ENCODE results near the gene TEX13D. TPM values are rescaled to one million over a fixed set of nuclear protein-coding genes. Genes with fewer than 3 reads are reported as not detected.

Gene TEX13D
- total RNA-seq, 2 experiments from 2014 or later, result not detected

- peaks cover 49% of the 10 kb centered on the region for H3K4me1 Mint-ChIP-seq
- no peaks in the 10 kb centered on the region for H3K27me3 Mint-ChIP-seq
- peaks cover 38% of the 10 kb centered on the region for H3K36me3 Mint-ChIP-seq (ENCODE audit: low read depth)
- no peak overlapping the region for H3K4me3 Mint-ChIP-seq
- no peak for DNase-seq
- peak overlapping the region; percentile 28 for H3K27ac Mint-ChIP-seq
- ChIA-PET POLR2A (interaction anchor here (1.0 kb wide), 1 partner anchor 17 kb away, joined by 3 read pairs; no protein-coding TSS in a partner anchor), CTCF (interaction anchor here (1.0 to 1.4 kb wide), 3 partner anchors 10 to 139 kb away, joined by 3 to 5 read pairs (median 4); partner anchors contain the start of gene SH2D1A)
- H3K9me3 Mint-ChIP-seq, result peaks cover 2% of the 10 kb centered on the region
Measured at GRCh38 chrX:124362761-124363160, 30.3 kb downstream of the TEX13D start.

GRCh38 chrX:124369722-124370121 is 37.3 kb downstream of the TEX13D start:
- ChIA-PET CTCF (interaction anchor here (0.6 kb wide), 1 partner anchor 8 kb away, joined by 3 read pairs; no protein-coding TSS in a partner anchor), POLR2A (no interaction called here)
- Mint-ChIP-seq H3K27me3 (no peaks in the 10 kb centered on the region), H3K4me3 (no peak overlapping the region), H3K4me1 (peaks cover 41% of the 10 kb centered on the region), H3K27ac (peak overlapping the region; percentile 62), H3K36me3 (ENCODE audit: low read depth) (peaks cover 60% of the 10 kb centered on the region), H3K9me3 (no peaks in the 10 kb centered on the region)
- DNase-seq, result no peak

GRCh38 chrX:124373348-124373747 is 40.9 kb downstream of the TEX13D start:
- peaks cover 47% of the 10 kb centered on the region for H3K4me1 Mint-ChIP-seq
- no peak overlapping the region for H3K4me3 Mint-ChIP-seq
- no peak overlapping the region for H3K27ac Mint-ChIP-seq
- CTCF ChIA-PET, result interaction anchor here (0.7 to 1.1 kb wide), 2 partner anchors 36 to 85 kb away, joined by 3 read pairs; no protein-coding TSS in a partner anchor
- no peaks in the 10 kb centered on the region for H3K9me3 Mint-ChIP-seq
- H3K36me3 Mint-ChIP-seq (ENCODE audit: low read depth), result peaks cover 54% of the 10 kb centered on the region
- POLR2A ChIA-PET, result no interaction called here
- H3K27me3 Mint-ChIP-seq, result no peaks in the 10 kb centered on the region
- DNase-seq, result no peak

GRCh38 chrX:124378643-124379042 is 46.2 kb downstream of the TEX13D start:
- ChIA-PET POLR2A (no interaction called here), CTCF (no interaction called here)
- Mint-ChIP-seq H3K36me3 (ENCODE audit: low read depth) (peaks cover 45% of the 10 kb centered on the region), H3K27me3 (no peaks in the 10 kb centered on the region), H3K4me1 (peaks cover 40% of the 10 kb centered on the region), H3K27ac (no peak overlapping the region), H3K4me3 (no peak overlapping the region), H3K9me3 (no peaks in the 10 kb centered on the region)
- DNase-seq, result no peak

GRCh38 chrX:124383354-124383753 is 50.9 kb downstream of the TEX13D start:
- H3K36me3 Mint-ChIP-seq (ENCODE audit: low read depth), result peaks cover 55% of the 10 kb centered on the region
- POLR2A ChIA-PET, result interaction anchor here (0.6 kb wide), 1 partner anchor 438 kb away, joined by 3 read pairs; no protein-coding TSS in a partner anchor
- H3K9me3 Mint-ChIP-seq, result no peaks in the 10 kb centered on the region
- H3K27ac Mint-ChIP-seq, result peak overlapping the region; percentile 1
- no peak overlapping the region for H3K4me3 Mint-ChIP-seq
- H3K4me1 Mint-ChIP-seq, result peaks cover 44% of the 10 kb centered on the region
- CTCF ChIA-PET, result interaction anchor here (0.6 to 0.9 kb wide), 2 partner anchors 37 to 229 kb away, joined by 3 to 4 read pairs; partner anchors contain the start of gene SH2D1A
- H3K27me3 Mint-ChIP-seq, result no peaks in the 10 kb centered on the region
- DNase-seq, result no peak

GRCh38 chrX:124386401-124386800 is 53.9 kb downstream of the TEX13D start:
- CTCF ChIA-PET, result no interaction called here

More at GRCh38 chrX:124386401-124386800, 53.9 kb downstream of the TEX13D start:
- DNase-seq, result no peak
- Mint-ChIP-seq H3K4me3 (no peak overlapping the region), H3K27me3 (no peaks in the 10 kb centered on the region), H3K4me1 (peaks cover 41% of the 10 kb centered on the region), H3K27ac (no peak overlapping the region), H3K36me3 (ENCODE audit: low read depth) (peaks cover 42% of the 10 kb centered on the region), H3K9me3 (no peaks in the 10 kb centered on the region)
- POLR2A ChIA-PET, result no interaction called here

Other genes starting within 250 kb of the TEX13D start
- 10 to 100 TPM; 63.1 to 64.4 TPM for gene SH2D1A, start 13.9 kb downstream of the TEX13D start, total RNA-seq

Measured in activated CD4-positive, alpha-beta T cell treated with anti-CD3 and anti-CD28 coated beads, Interleukin-2, amount 10 ng/mL, durations not matched to agents 7 days and 5 days (primary cell).